ENCODE results near the gene ANKHD1.

DNA sequence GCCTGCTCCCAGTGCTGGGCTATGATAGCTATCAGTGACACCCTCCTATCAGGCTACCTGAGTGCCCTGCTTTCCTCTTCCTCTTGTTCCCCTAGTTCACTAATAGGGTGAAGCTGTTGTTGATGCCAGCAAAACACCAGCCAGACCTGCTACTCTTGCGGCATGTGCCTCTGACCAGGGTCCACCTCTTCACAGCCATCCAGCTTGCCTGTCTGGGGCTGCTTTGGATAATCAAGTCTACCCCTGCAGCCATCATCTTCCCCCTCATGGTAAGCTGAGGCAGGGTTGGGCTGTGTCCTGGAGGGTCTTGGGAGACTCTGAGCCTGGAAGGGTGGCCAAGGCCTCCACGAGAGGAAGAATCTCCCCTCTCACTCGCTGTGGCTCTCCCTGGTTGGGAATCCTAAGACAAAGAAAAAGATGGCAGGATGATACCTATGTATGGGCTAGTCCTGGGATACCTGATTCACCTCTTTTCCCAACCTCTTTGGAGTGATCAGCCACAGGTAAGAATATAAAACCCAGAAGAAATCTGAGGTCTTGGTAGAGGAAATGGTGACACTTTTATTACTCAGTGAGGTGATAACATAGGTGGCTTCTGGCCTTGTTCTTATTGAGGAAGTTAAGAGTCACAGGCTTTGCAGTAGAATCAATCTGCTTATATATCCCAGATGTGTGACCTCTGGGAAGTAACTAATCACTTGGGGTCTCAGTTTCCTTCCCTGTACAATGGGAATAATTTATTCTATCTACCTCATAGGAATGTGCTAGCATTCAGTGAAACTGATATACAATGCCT, 30.1 kb upstream of the ANKHD1 start:
- TF ChIP-seq, protein P1, sequence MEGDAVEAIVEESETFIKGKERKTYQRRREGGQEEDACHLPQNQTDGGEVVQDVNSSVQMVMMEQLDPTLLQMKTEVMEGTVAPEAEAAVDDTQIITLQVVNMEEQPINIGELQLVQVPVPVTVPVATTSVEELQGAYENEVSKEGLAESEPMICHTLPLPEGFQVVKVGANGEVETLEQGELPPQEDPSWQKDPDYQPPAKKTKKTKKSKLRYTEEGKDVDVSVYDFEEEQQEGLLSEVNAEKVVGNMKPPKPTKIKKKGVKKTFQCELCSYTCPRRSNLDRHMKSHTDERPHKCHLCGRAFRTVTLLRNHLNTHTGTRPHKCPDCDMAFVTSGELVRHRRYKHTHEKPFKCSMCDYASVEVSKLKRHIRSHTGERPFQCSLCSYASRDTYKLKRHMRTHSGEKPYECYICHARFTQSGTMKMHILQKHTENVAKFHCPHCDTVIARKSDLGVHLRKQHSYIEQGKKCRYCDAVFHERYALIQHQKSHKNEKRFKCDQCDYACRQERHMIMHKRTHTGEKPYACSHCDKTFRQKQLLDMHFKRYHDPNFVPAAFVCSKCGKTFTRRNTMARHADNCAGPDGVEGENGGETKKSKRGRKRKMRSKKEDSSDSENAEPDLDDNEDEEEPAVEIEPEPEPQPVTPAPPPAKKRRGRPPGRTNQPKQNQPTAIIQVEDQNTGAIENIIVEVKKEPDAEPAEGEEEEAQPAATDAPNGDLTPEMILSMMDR (IDR thresholded peaks at IDR 0.05), result no peak
- TF ChIP-seq POLR2A (IDR thresholded peaks at IDR 0.05), result no peak
